Hematopoietic multipotent progenitor cell (in vitro differentiated cells): ENCODE measurements around the gene HACD4. TPM values are rescaled to one million over a fixed set of nuclear protein-coding genes. Genes with fewer than 3 reads are reported as not detected.

Experiments
- DNase-seq, 3 donors: peaks; one replicate each; pipeline ENCODE4 v3.0.0-alpha.2; 2011 to 2015; ENCODE audit warnings: low read depth in 2 of 3, low spot score in 2 of 3
- total RNA-seq: library from RNA; depleted of rRNA; stranded (reverse); fragments of >200 nt; gene quantifications from one replicate; pipeline ENCODE4 v1.2.3, GENCODE V29; 2012

The HACD4 gene, protein sequence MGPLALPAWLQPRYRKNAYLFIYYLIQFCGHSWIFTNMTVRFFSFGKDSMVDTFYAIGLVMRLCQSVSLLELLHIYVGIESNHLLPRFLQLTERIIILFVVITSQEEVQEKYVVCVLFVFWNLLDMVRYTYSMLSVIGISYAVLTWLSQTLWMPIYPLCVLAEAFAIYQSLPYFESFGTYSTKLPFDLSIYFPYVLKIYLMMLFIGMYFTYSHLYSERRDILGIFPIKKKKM
- 18.9 TPM for total RNA-seq

- peak; percentile 48 to 75 (median 66) for DNase-seq
These were observed at the start of gene HACD4 for GRCh38 chr9:21031091-21031807. TSS of gene HACD4 (minus strand) at chr9:21031640. CDS start at chr9:21031590, 50 bp downstream.

DNA sequence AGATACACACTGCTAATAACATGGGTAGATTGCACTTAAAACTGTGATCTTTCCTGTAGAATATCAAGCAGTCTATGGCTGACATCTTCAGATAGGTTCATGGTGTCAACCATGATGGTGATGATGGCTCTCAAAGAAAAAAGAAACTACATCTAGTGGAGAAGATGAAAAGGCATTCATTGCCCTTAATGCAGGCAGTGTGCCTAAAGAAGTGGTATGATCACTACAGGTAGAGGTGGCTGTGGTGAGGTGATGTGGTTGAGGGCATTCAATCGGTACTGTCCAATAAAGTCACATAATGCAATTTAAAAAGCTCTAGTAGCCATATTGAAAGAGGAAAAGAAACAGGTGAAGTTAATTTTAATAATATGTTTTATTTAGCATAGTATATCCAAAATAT, 49.4 kb upstream of the HACD4 start:
- DNase-seq: no peak

DNA sequence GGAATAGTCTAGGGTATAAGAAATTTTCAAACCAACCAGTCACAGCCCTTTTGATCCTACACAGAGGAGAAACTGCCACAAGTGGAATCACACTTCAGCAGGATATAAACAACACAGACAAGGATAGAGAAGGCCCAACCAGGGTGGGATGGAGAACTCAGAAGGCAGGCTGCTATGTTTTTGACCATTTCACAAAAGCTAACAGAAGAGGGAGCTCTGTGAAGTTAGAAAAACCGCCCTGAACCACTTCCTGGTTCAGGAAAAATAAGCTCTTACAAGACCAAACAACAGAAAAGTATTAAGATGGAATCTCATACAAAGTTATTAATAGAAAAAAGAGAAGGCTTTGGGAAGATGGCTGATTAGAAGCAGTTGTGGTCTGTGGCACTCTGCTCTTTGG, 47.3 kb upstream of the HACD4 start:
- DNase-seq: no peak

GRCh38 chr9:21077781-21078180, 46.3 kb upstream of the HACD4 start, which contains the start of gene IFNB1:
TSS of gene IFNB1 (minus strand) at chr9:21077942. CDS start at chr9:21077869, 73 bp downstream.
- DNase-seq: no peak

GRCh38 chr9:21075484-21075883, 44.0 kb upstream of the HACD4 start:
- DNase-seq: no peak

GRCh38 chr9:21070906-21071305, 39.5 kb upstream of the HACD4 start:
- no peak for DNase-seq

DNA sequence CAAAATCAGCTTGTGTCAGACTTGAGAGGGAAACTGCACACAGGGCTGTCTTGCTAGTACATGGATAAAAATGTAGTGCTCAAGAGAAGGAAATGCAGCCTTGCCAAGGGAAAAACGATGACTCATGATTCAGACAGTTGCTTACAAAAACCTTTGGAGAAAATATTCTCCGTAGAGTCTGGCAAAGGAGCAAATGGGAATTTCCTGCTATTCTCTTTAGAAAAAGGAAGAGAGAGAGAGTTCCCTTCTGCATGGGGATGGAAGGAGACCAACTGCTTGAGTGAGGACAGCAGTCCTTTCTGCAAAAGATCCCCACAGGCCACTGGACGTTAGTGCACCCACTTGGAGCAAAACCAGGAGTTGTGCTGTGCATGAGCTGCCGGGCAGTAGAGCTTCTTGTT, 38.7 kb upstream of the HACD4 start:
- DNase-seq: peak in 2 of 3 donors; percentile 26 to 44

GRCh38 chr9:21060919-21061561, 29.6 kb upstream of the HACD4 start:
- peak in 2 of 3 donors; percentile 20 to 30 for DNase-seq

DNA sequence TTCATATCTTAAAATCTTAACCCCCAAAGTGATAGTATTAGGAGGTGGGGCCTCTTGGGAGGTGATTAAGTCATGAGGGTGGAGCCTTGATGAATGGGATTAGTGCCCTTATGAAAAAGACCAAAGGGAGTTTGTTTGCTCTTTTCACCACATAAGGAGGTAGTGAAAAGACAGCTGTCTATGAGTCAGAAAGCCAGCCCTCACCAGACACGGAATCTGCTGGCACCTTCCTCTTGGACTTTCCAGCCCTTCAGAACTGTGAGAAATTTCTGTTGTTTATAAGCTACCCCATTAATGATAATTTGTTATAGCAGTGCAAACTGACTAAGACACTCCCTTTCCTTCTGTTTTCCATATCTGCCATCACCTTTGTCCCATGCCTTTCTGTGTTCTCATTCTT, 25.5 kb upstream of the HACD4 start:
- DNase-seq: no peak

- DNase-seq: peak in 1 of 3 donors; percentile 18
These were observed 22.4 kb upstream of the HACD4 start for GRCh38 chr9:21053851-21054250.

GRCh38 chr9:21047281-21047691, 15.8 kb upstream of the HACD4 start:
- peak in 2 of 3 donors; percentile 36 to 70 for DNase-seq

- no peak for DNase-seq
These were observed 12.4 kb upstream of the HACD4 start for GRCh38 chr9:21043841-21044240.

DNA sequence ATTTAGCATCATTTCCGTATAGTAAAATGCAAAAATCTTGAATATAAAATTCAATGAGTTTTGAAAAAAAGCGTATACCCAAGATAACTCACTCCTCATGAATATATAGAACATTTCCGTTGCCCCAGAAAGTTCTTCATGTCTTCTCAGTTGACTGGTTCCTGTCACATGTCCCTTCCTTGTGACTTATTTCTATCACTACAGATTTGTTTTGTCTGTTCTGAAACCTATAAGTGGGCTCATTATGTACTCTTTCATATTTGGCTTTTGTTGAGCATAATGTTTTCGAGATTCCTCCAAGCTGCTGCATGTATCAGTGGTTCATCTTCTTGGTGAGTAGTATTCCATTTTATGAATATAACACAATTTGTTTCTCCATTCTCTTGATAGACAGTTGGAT, 11.0 kb upstream of the HACD4 start:
- no peak for DNase-seq

DNA sequence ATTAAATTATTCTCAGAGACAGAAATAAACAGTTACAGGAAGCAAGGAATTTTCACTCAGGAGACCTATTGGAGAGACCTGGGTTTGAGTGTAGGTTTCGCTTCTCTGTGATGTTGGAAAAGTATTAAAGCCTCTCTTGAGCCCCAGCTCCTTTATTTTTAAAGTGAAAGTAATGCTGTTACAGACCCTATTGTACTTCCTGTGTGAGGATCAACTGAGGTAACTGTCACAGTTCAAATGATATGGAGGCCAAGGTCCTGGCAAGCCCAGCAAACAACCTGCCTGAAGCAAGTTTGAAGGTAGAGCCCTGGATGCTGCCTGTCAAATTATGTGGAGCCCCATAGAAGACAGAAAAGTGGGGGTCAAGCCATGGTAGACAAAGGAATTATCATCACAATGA, 7.9 kb upstream of the HACD4 start:
- DNase-seq: no peak

DNA sequence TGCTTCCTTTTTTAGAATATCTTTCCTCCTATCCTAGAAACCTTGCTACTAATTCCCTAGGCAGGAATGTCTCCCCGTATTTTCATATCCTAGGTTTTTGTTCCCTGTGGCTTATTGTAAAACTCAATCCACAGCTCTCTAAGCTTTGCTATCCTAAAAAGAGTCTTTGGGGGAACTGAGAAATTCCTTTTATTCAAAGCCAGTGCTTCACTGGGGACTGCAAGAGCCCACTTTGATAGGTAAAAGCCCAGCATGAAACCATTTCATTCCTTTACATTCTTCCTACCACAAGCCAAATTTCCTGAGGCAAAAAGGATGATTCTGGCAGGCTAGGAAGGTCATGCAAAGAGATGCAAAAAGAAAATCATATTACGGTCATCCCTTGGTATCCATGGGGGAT, 5.8 kb upstream of the HACD4 start:
- no peak for DNase-seq

DNA sequence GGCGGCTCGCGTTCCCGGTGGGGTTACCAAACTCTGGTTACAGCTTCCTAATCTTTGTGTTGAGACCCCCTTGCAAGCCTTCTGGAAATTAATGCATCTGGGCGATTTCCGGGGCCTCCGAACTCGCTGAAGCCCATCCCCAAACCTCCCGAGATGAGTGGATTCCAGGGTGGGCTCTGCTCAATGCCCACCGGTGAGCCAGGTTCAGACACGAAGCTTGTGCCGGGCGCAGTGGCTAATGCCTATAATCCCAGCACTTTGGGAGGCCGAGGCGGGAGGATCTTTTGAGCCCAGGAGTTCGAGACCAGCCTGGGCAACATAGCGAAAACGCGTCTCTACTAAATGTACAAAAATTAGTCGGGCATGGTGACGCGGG, 356 bp upstream of the HACD4 start:
- DNase-seq: no peak

DNA sequence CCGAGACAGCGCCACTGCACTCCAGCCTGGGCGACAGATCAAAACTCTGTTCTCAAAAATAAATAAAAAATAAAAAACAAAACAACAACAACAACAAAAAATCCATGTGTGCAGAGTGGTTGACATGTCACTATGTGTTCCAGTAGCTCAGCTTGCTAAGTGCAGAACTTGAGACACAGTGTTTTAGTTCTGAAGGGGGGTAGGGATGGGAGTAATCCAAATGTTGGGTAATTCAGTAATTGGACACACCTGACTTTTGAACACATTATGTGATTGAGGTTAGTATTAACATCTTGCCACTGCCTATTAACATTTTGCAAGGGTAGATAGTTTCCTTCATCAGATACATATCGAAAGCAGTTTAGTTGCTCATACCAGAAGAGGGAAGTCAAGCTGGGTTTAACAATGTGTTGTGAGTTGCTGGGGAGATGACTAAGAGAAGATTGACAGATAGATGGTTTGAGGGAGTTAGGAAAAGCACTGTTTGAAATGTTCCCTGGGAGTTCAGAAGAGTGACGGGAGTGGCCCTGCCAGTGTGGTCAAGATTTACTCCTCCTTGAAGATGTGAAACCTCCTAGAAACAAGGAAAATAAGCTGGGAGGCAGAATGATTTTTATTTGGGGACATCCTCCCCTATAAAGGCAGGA, 928 bp downstream of the HACD4 start:
- DNase-seq: peak in 2 of 3 donors; percentile 68 to 73

DNA sequence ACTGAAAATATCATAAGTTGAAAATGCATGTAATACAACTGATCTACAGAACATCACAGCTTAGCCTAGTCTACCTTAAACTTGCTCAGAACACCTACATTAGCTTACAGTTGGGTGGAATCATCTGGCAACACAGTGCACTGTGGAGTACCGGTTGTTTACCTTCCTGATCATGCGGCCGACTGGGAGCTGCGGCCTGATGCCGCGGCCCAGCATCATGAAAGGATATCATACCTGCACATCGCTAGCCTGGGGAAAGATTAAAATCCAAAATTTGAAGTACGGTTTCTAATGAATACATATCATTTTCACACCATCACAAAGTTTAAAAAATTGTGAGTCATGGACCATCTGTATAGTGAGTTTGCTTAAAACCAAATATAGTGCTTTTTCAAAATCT, 1.8 kb downstream of the HACD4 start:
- no peak for DNase-seq

- no peak for DNase-seq
These were observed 3.0 kb downstream of the HACD4 start for GRCh38 chr9:21028466-21028865.

DNA sequence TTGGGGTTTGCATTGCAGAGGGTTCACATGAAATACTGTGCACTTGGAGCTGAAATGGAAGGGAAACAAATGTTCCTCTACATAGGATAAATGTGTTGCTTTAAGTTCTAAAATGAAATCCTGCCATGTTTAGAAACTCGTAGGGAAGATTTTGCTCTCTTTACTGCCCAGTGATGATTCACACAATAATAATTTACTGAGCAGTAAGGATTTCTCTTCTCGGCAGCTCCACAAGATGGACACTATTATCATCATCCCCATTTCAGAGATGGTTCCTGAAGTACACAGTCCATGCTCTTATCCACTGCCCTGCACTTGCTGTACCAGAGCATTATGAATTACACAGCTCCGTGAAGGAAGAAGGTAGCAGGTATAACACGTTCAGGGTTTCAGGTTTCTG, 4.1 kb downstream of the HACD4 start:
- DNase-seq: no peak

DNA sequence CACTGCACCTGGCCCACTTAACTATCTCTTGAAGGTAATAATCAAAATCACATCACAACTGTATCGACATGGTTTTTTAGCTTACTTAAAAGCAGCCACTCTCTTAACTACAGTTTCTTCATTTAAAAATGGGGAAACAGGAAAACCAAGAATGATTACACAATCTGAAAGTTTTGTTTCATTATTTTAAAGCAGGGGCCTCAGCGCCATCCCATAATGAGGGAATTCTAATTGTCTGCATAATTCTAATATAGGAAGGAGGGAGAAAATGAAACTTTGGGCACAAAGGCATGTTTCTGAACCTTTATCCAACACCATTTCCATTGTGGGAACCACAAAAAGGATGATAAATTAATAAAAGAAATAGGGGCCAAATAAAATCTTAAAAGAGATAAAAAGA, 7.6 kb downstream of the HACD4 start:
- peak in 1 of 3 donors; percentile 15 for DNase-seq
